ENCODE results near the gene SFXN4. TPM values are rescaled to one million over a fixed set of nuclear protein-coding genes. Genes with fewer than 3 reads are reported as not detected.

SFXN4 gene
- total and polyA plus RNA-seq, 2 of the 13 experiments (the other 11 are each of a cell fraction or from before 2014, with no cell fraction given), result 47.7 to 64.9 TPM

DNA sequence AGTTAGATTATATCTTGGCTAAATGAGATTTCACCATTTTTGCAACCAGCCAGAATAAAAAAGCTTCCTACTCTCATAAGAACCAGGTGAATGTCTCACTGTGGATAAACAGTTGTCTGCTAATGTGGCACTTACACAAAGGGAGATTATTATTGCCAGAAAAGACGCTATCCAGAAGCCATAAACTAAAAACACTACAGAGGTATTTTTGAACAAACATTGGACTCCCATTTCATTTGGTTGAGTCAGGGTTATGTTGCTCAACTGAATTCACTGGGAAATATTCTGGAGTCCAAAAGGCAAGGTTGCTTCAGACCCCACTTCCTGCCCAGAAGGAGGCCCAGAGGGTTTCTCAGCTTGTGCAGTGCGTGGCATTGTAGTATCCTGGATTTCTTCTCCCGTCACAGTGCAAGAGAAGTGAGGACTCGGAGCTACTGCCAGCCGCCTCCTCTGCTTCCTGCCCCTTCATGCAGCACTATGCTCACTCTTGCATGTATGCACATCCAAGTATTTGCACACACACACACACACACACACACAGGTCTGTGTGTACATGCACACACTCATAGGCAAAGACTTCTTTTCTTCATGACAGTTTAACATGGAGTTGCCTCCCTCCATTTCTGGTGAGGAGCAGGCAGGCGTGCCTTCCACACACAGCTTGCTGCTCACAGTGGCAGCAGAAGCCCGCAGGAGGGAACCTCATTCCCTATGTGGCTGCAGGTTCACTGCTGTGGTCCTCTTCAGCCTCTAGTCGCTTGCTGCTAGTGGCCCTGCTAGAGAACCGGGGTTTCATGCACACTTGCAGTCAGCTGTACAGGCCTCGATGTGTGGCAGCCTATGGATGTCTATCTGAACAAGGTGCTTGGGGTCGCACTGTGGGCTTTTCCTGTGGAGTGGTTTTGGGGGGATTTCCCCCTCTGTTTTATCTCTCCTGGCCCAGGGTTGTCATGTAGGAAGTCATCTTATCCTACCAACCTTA lies 51.5 kb downstream of the SFXN4 start (continued):
- TF ChIP-seq TCF12 (IDR thresholded peaks at IDR 0.05), result no peak
- TF ChIP-seq TCF12 (CRISPR knock-in tag; IDR thresholded peaks at IDR 0.05), result peak; percentile 73; the same call in 1 of the 2 replicates
- peak; percentile 69; the same call in 1 of the 2 replicates for TF ChIP-seq PRDM10 (CRISPR knock-in tag; IDR thresholded peaks at IDR 0.05; ENCODE audit: low read depth)
- peak; percentile 84 for TF ChIP-seq SAP130 (CRISPR knock-in tag; IDR thresholded peaks at IDR 0.05; ENCODE audit: low read depth)
- TF ChIP-seq ZNF772 (CRISPR knock-in tag; IDR thresholded peaks at IDR 0.05), result peak; percentile 94
- TF ChIP-seq ZNF747 (CRISPR knock-in tag; IDR thresholded peaks at IDR 0.05; ENCODE audit: borderline replicate concordance), result peak; percentile 74; the same call in 1 of the 2 replicates
- TF ChIP-seq BRCA1 (CRISPR knock-in tag; IDR thresholded peaks at IDR 0.05), result no peak
- no peak for TF ChIP-seq TERF1 (CRISPR knock-in tag; IDR thresholded peaks at IDR 0.05)
- TF ChIP-seq, protein P1, sequence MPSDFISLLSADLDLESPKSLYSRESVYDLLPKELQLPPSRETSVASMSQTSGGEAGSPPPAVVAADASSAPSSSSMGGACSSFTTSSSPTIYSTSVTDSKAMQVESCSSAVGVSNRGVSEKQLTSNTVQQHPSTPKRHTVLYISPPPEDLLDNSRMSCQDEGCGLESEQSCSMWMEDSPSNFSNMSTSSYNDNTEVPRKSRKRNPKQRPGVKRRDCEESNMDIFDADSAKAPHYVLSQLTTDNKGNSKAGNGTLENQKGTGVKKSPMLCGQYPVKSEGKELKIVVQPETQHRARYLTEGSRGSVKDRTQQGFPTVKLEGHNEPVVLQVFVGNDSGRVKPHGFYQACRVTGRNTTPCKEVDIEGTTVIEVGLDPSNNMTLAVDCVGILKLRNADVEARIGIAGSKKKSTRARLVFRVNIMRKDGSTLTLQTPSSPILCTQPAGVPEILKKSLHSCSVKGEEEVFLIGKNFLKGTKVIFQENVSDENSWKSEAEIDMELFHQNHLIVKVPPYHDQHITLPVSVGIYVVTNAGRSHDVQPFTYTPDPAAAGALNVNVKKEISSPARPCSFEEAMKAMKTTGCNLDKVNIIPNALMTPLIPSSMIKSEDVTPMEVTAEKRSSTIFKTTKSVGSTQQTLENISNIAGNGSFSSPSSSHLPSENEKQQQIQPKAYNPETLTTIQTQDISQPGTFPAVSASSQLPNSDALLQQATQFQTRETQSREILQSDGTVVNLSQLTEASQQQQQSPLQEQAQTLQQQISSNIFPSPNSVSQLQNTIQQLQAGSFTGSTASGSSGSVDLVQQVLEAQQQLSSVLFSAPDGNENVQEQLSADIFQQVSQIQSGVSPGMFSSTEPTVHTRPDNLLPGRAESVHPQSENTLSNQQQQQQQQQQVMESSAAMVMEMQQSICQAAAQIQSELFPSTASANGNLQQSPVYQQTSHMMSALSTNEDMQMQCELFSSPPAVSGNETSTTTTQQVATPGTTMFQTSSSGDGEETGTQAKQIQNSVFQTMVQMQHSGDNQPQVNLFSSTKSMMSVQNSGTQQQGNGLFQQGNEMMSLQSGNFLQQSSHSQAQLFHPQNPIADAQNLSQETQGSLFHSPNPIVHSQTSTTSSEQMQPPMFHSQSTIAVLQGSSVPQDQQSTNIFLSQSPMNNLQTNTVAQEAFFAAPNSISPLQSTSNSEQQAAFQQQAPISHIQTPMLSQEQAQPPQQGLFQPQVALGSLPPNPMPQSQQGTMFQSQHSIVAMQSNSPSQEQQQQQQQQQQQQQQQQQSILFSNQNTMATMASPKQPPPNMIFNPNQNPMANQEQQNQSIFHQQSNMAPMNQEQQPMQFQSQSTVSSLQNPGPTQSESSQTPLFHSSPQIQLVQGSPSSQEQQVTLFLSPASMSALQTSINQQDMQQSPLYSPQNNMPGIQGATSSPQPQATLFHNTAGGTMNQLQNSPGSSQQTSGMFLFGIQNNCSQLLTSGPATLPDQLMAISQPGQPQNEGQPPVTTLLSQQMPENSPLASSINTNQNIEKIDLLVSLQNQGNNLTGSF (CRISPR knock-in tag; IDR thresholded peaks at IDR 0.05), result no peak
- peak; percentile 83; the same call in 1 of the 2 replicates for TF ChIP-seq ZNF788 (CRISPR knock-in tag; IDR thresholded peaks at IDR 0.05; ENCODE audit: borderline replicate concordance)
- no peak for TF ChIP-seq TOE1 (CRISPR knock-in tag; IDR thresholded peaks at IDR 0.05)
- TF ChIP-seq SMARCE1 (IDR thresholded peaks at IDR 0.05; ENCODE audit: borderline replicate concordance), result peak; percentile 48; the same call in 1 of the 2 replicates
- TF ChIP-seq HMGA1 (CRISPR knock-in tag; conservative IDR thresholded peaks at IDR 0.05), result no peak
- TF ChIP-seq CHD4 (IDR thresholded peaks at IDR 0.05; ENCODE audit: borderline replicate concordance, low read length), result peak; percentile 61; the same call in 1 of the 2 replicates
